Urinary bladder (tissue), 4 donors: Measurements from ENCODE around the gene KDM3B. TPM values are rescaled to one million over a fixed set of nuclear protein-coding genes. Genes with fewer than 3 reads are reported as not detected.

Experiments
- DNase-seq: peaks from one replicate; pipeline ENCODE4 v3.0.0-alpha.2; 2015; ENCODE audit errors: extremely low spot score
- H3K27ac ChIP-seq: one replicate; pipeline ENCODE4 v1.5.1; 2013; ENCODE audit warnings: low read depth, mild to moderate bottlenecking, moderate library complexity
- H3K36me3 ChIP-seq: one replicate; pipeline ENCODE4 v1.6.1; 2013; ENCODE audit warnings: mild to moderate bottlenecking, moderate library complexity; ENCODE audit not compliant: insufficient read depth
- H3K4me1 ChIP-seq: one replicate; pipeline ENCODE4 v1.6.1; 2013; ENCODE audit warnings: mild to moderate bottlenecking, moderate library complexity; ENCODE audit not compliant: insufficient read depth
- H3K4me3 ChIP-seq: one replicate; pipeline ENCODE4 v1.5.1; 2013; ENCODE audit warnings: low read depth, low read length
- WGBS: extraction: QIAGEN DNeasy Blood & Tissue Kit; methylation state at CpG from one replicate; pipeline ENCODE4 v1.1.7; 2013; 5-methylcytosine and 5-hydroxymethylcytosine counted together
- polyA plus RNA-seq: library from polyadenylated mRNA; stranded (reverse); fragments of 200-250 nt; gene quantifications from one replicate; pipeline ENCODE4 v1.2.3, GENCODE V29; 2013
- total RNA-seq: library from RNA; depleted of rRNA; stranded (reverse); fragments of >200 nt; gene quantifications from one replicate; pipeline ENCODE4 v1.2.3, GENCODE V29; 2014
- donor health status: healthy with polysubstance abuse.
- donor health status: healthy.

Gene KDM3B
- total and polyA plus RNA-seq, 2 donors: 36.2 to 68.7 TPM

GRCh38 chr5:138354926-138355378 lies 2.5 kb downstream of the KDM3B start:
- Histone ChIP-seq H3K27ac (no peak overlapping the region), H3K36me3 (no peaks in the 10 kb centered on the region), H3K4me3 (no peak overlapping the region), H3K4me1 (peaks cover 2% of the 10 kb centered on the region)
- 23% methylated on average over 6 of the region's 6 CpGs for WGBS
- no peak for DNase-seq

GRCh38 chr5:138359621-138360020 lies 7.1 kb downstream of the KDM3B start:
- no peak for DNase-seq
- Histone ChIP-seq H3K4me3 (no peak overlapping the region), H3K27ac (no peak overlapping the region), H3K36me3 (no peaks in the 10 kb centered on the region), H3K4me1 (peaks cover 4% of the 10 kb centered on the region)
- WGBS: 77% methylated on average over 3 of the region's 3 CpGs

GRCh38 chr5:138360941-138361452 lies 8.5 kb downstream of the KDM3B start:
- 93% methylated on average over 1 of the region's 1 CpG for WGBS
- no peak overlapping the region for H3K4me3 ChIP-seq
- no peak for DNase-seq
- peaks cover 2% of the 10 kb centered on the region for H3K4me1 ChIP-seq
- no peaks in the 10 kb centered on the region for H3K36me3 ChIP-seq
- H3K27ac ChIP-seq: no peak overlapping the region

- Histone ChIP-seq H3K27ac (no peak overlapping the region), H3K4me3 (no peak overlapping the region), H3K36me3 (no peaks in the 10 kb centered on the region), H3K4me1 (peaks cover 2% of the 10 kb centered on the region)
- no peak for DNase-seq
- WGBS: 81% methylated on average over 1 of the region's 1 CpG
Observed at GRCh38 chr5:138364576-138364975, 12.1 kb downstream of the KDM3B start.

GRCh38 chr5:138366632-138367382 lies 14.3 kb downstream of the KDM3B start:
- Histone ChIP-seq H3K36me3 (no peaks in the 10 kb centered on the region), H3K27ac (no peak overlapping the region), H3K4me3 (no peak overlapping the region), H3K4me1 (no peaks in the 10 kb centered on the region)
- DNase-seq: no peak
- WGBS: 41% methylated on average over 4 of the region's 4 CpGs

- WGBS: 82% methylated on average over 5 of the region's 5 CpGs
Observed at GRCh38 chr5:138369261-138369660, 16.8 kb downstream of the KDM3B start.

GRCh38 chr5:138369706-138370105 lies 17.2 kb downstream of the KDM3B start:
- H3K36me3 ChIP-seq: no peaks in the 10 kb centered on the region
- no peak overlapping the region for H3K4me3 ChIP-seq
- 74% methylated on average over 2 of the region's 2 CpGs for WGBS
- no peak overlapping the region for H3K27ac ChIP-seq
- H3K4me1 ChIP-seq: no peaks in the 10 kb centered on the region
- no peak for DNase-seq

More at GRCh38 chr5:138369261-138369660, 16.8 kb downstream of the KDM3B start:
- DNase-seq: no peak
- Histone ChIP-seq H3K36me3 (no peaks in the 10 kb centered on the region), H3K4me3 (no peak overlapping the region), H3K27ac (no peak overlapping the region), H3K4me1 (no peaks in the 10 kb centered on the region)

- 83% methylated on average over 3 of the region's 3 CpGs for WGBS
- Histone ChIP-seq H3K4me3 (no peak overlapping the region), H3K27ac (no peak overlapping the region), H3K36me3 (no peaks in the 10 kb centered on the region), H3K4me1 (no peaks in the 10 kb centered on the region)
- DNase-seq: no peak
Observed at GRCh38 chr5:138370537-138370936, 18.1 kb downstream of the KDM3B start.

- no peak overlapping the region for H3K27ac ChIP-seq
- H3K36me3 ChIP-seq: no peaks in the 10 kb centered on the region
- 98% methylated on average over 2 of the region's 2 CpGs for WGBS
- no peak overlapping the region for H3K4me3 ChIP-seq
- no peaks in the 10 kb centered on the region for H3K4me1 ChIP-seq
- no peak for DNase-seq
Observed at GRCh38 chr5:138371454-138371853, 19.0 kb downstream of the KDM3B start.

GRCh38 chr5:138372225-138372624 lies 19.7 kb downstream of the KDM3B start:
- WGBS: 81% methylated on average over 1 of the region's 1 CpG
- Histone ChIP-seq H3K27ac (no peak overlapping the region), H3K36me3 (no peaks in the 10 kb centered on the region), H3K4me1 (no peaks in the 10 kb centered on the region), H3K4me3 (no peak overlapping the region)
- DNase-seq: no peak

GRCh38 chr5:138372653-138373052 lies 20.2 kb downstream of the KDM3B start:
- no peaks in the 10 kb centered on the region for H3K4me1 ChIP-seq
- no peak overlapping the region for H3K4me3 ChIP-seq
- no peak overlapping the region for H3K27ac ChIP-seq
- WGBS: 75% methylated on average over 5 of the region's 5 CpGs
- no peak for DNase-seq
- H3K36me3 ChIP-seq: no peaks in the 10 kb centered on the region

GRCh38 chr5:138382347-138382746 lies 29.9 kb downstream of the KDM3B start:
- Histone ChIP-seq H3K4me3 (no peak overlapping the region), H3K36me3 (peaks cover 9% of the 10 kb centered on the region), H3K27ac (no peak overlapping the region), H3K4me1 (no peaks in the 10 kb centered on the region)
- DNase-seq: no peak
- WGBS: 96% methylated on average over 8 of the region's 8 CpGs

- 51% methylated on average over 1 of the region's 1 CpG for WGBS
- peaks cover 7% of the 10 kb centered on the region for H3K36me3 ChIP-seq
- H3K27ac ChIP-seq: no peak overlapping the region
- DNase-seq: no peak
- H3K4me1 ChIP-seq: no peaks in the 10 kb centered on the region
- no peak overlapping the region for H3K4me3 ChIP-seq
Observed at GRCh38 chr5:138385660-138386059, 33.2 kb downstream of the KDM3B start.

- Histone ChIP-seq H3K27ac (no peak overlapping the region), H3K36me3 (peaks cover 10% of the 10 kb centered on the region), H3K4me3 (no peak overlapping the region), H3K4me1 (no peaks in the 10 kb centered on the region)
- WGBS: 87% methylated on average over 10 of the region's 10 CpGs
- DNase-seq: no peak
Observed at GRCh38 chr5:138386290-138386689, 33.8 kb downstream of the KDM3B start.
